Heart left ventricle (tissue), 13 donors: ENCODE results near the gene CCDC106.
A peak's percentile ranks its signal among the peaks of the same experiment; 100 is the strongest.

Experiments used
- POLR2A ChIP-seq, 2 donors: fragments of 450-650 bp; IDR thresholded peaks; one replicate each; pipeline ENCODE4 v1.6.1; 2017; ENCODE audit warnings: antibody characterized with exemption in 2 of 2, mild to moderate bottlenecking in 2 of 2, moderate library complexity in 2 of 2
- TF ChIP-seq, protein P1 (sequence below), 12 donors: fragments of 200-600 bp; sonication (generic) in 4 of 12; IDR thresholded peaks; one replicate each; pipeline versions ENCODE4 v1.5.0 to v1.8.0; 2018 to 2022; ENCODE audit warnings: antibody characterized with exemption in 12 of 12, mild to moderate bottlenecking in 5 of 12
- donor health status: ischemic (EF 13 %, LVEDD 7.1; RV severe dilation, severe dysfunction).
- donor health status: DM: no; HTN: yes; CAD: no.
- donor health status: DM: no; HTN: no; CAD: no.
- donor health status: ischemic (EF 25% LVEDD 6.9; RV normal size, moderate dysfunction).
- donor health status: ischemic (EF 25% LVEDD 5.7; RV mildly dilated, moderate dysfunction).
- donor health status: ischemic (EF 35%, LVEDD 5.7; RV mildly dilated, moderate dysfunction).
- donor health status: nonischemic (EF 11% LVEDD 7.7; RV severe dilation, severe dysfunction).
- donor health status: DM: yes; HTN: yes; CAD: no.
- donor health status: PGD.
- donor health status: ischemic (EF 29% LVEDD 5.4; RV normal size, mild dysfunction).
- donor health status: nonischemic (EF 23%, LVEDD 6.1; RV moderate dilation, normal function).

GRCh38 chr19:55640043-55640576 is 7.9 kb upstream of the CCDC106 start:
- TF ChIP-seq, protein P1, sequence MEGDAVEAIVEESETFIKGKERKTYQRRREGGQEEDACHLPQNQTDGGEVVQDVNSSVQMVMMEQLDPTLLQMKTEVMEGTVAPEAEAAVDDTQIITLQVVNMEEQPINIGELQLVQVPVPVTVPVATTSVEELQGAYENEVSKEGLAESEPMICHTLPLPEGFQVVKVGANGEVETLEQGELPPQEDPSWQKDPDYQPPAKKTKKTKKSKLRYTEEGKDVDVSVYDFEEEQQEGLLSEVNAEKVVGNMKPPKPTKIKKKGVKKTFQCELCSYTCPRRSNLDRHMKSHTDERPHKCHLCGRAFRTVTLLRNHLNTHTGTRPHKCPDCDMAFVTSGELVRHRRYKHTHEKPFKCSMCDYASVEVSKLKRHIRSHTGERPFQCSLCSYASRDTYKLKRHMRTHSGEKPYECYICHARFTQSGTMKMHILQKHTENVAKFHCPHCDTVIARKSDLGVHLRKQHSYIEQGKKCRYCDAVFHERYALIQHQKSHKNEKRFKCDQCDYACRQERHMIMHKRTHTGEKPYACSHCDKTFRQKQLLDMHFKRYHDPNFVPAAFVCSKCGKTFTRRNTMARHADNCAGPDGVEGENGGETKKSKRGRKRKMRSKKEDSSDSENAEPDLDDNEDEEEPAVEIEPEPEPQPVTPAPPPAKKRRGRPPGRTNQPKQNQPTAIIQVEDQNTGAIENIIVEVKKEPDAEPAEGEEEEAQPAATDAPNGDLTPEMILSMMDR (IDR thresholded peaks at IDR 0.05), result peak; percentile 12 to 61 (median 40)
- peak in 1 of 2 donors; percentile 24 for TF ChIP-seq POLR2A (IDR thresholded peaks at IDR 0.05)
